ENCODE results near the gene PADI6.
A peak's percentile ranks its signal among the peaks of the same experiment; 100 is the strongest.

PADI6 gene

DNA sequence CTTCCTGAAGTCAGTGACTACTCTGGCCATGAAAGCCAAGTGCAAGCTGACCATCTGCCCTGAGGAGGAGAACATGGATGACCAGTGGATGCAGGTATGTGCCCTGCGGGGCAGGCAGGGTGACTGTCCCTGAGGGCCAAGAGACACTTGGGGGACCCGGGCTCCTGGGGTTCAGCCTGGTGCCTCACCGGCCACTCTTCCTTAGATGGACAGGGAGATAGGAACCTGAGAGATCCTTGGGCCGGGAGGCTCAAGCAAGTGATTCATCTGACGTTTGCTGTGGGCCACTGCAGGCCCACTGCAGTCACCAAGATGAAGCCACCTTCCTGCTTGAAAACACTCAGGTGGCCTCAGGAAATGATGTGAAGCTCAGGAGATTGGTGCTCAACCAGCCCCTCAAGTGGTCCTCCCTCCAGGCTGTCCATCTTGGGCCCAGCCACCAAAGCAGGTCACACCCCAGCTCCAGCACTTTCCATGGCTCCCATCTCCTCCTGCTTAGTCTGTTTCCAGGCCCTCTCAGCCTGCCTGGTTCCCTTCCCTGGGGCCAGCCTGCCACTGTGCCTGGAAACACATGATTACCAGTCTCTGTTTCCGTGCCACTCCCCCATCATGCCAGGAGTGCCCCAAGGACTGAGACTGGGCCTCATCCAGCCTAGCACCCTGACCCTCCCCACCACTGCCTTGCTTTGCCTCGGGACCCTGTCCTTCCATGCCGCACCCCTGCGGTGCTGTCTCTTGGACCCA, 25.8 kb upstream of the PADI6 start:
- CTCF ChIA-PET: no interaction called here
- no peaks in the 10 kb centered on the region for H3K36me3 ChIP-seq (ENCODE audit: control insufficient read depth in 2 of 2, insufficient read depth in 1 of 2, low read length in 2 of 2)

DNA sequence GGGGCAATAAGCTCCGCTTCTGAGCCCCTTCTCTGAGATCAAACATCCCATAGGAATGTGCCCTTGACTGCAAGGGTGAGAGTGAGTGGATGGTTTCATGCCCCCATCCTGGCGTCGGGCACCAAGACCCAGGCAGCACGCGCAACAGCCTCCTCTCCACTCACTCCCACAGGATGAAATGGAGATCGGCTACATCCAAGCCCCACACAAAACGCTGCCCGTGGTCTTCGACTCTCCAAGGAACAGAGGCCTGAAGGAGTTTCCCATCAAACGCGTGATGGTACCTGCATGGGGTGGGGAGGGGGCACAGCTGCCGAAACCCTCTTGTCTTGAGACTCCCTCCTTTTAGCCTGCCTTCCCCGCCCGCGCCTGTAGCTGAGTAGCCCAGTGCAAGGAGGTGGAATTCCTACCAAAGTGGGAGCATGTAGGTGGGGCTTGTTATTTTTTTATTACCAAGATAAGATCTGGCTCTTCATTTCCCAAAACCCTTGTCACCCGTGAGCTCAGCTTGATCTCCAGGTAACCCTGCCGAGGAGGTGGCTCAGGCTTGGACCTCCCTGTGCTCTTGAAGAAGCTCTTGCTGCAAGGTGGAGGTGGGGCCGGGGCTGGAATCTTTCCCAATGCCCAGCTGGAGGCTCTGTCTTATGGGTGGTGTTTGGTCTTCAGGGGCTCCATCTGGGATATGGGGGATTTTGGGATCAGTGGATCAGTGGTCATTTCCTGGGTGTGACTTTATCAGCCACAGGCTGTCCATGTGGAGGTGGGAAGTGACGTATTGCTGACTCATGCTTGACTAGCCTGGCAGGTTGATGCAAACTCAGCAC, 24.0 kb upstream of the PADI6 start:
- Histone ChIP-seq H3K4me3 (ENCODE audit: low read depth, low read length) (no peak overlapping the region), H3K4me1 (ENCODE audit: control insufficient read depth, insufficient read depth, low read length) (no peaks in the 10 kb centered on the region), H3K9me3 (ENCODE audit: control insufficient read depth, insufficient read depth, low read depth, low read length) (no peaks in the 10 kb centered on the region), H3K27ac (ENCODE audit: extremely low read depth, low read depth, low read length) (no peak overlapping the region), H3K36me3 (ENCODE audit: control insufficient read depth in 2 of 2, insufficient read depth in 1 of 2, low read length in 2 of 2) (no peaks in the 10 kb centered on the region)
- peak; percentile 93 for TF ChIP-seq ZFHX2 (tag by site-specific recombination; conservative IDR thresholded peaks at IDR 0.05)
- TF ChIP-seq ZNF148 (tag by site-specific recombination; IDR thresholded peaks at IDR 0.05; ENCODE audit: borderline replicate concordance): no peak
- no peak for TF ChIP-seq ZNF335 (tag by site-specific recombination; conservative IDR thresholded peaks at IDR 0.05)
- no peak for TF ChIP-seq ZSCAN16 (tag by site-specific recombination; IDR thresholded peaks at IDR 0.05)
- no peak for TF ChIP-seq ZNF214 (tag by site-specific recombination; IDR thresholded peaks at IDR 0.05; ENCODE audit: borderline replicate concordance)
- TF ChIP-seq ZNF16 (tag by site-specific recombination; IDR thresholded peaks at IDR 0.05; ENCODE audit: low read depth): no peak
- TF ChIP-seq PRDM1 (tag by site-specific recombination; IDR thresholded peaks at IDR 0.05): no peak
- peak; percentile 62 for TF ChIP-seq ZIC2 (tag by site-specific recombination; IDR thresholded peaks at IDR 0.05)
- TF ChIP-seq ZNF654 (tag by site-specific recombination; IDR thresholded peaks at IDR 0.05; ENCODE audit: low read depth): no peak
- peak; percentile 94 for TF ChIP-seq EGR2 (tag by site-specific recombination; IDR thresholded peaks at IDR 0.05; ENCODE audit: low read depth)
- TF ChIP-seq ZNF530 (tag by site-specific recombination; IDR thresholded peaks at IDR 0.05; ENCODE audit: low read depth): no peak
- no peak for TF ChIP-seq ZNF146 (tag by site-specific recombination; IDR thresholded peaks at IDR 0.05)
- TF ChIP-seq ZNF621 (tag by site-specific recombination; IDR thresholded peaks at IDR 0.05): no peak
- TF ChIP-seq ZNF174 (tag by site-specific recombination; IDR thresholded peaks at IDR 0.05): no peak
- TF ChIP-seq, protein P1, sequence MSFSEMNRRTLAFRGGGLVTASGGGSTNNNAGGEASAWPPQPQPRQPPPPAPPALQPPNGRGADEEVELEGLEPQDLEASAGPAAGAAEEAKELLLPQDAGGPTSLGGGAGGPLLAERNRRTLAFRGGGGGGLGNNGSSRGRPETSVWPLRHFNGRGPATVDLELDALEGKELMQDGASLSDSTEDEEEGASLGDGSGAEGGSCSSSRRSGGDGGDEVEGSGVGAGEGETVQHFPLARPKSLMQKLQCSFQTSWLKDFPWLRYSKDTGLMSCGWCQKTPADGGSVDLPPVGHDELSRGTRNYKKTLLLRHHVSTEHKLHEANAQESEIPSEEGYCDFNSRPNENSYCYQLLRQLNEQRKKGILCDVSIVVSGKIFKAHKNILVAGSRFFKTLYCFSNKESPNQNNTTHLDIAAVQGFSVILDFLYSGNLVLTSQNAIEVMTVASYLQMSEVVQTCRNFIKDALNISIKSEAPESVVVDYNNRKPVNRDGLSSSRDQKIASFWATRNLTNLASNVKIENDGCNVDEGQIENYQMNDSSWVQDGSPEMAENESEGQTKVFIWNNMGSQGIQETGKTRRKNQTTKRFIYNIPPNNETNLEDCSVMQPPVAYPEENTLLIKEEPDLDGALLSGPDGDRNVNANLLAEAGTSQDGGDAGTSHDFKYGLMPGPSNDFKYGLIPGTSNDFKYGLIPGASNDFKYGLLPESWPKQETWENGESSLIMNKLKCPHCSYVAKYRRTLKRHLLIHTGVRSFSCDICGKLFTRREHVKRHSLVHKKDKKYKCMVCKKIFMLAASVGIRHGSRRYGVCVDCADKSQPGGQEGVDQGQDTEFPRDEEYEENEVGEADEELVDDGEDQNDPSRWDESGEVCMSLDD (tag by site-specific recombination; IDR thresholded peaks at IDR 0.05): no peak
- 0 out of 2 replicates have a peak, but pooled peaks have one; percentile 33 for TF ChIP-seq GLIS1 (tag by site-specific recombination; IDR thresholded peaks at IDR 0.05)
- no peak for TF ChIP-seq ZNF510 (tag by site-specific recombination; IDR thresholded peaks at IDR 0.05; ENCODE audit: insufficient replicate concordance)
- TF ChIP-seq ZNF623 (tag by site-specific recombination; IDR thresholded peaks at IDR 0.05): no peak
- TF ChIP-seq ZNF639 (tag by site-specific recombination; IDR thresholded peaks at IDR 0.05): no peak
- TF ChIP-seq ZNF202 (tag by site-specific recombination; IDR thresholded peaks at IDR 0.05; ENCODE audit: borderline replicate concordance): no peak
- TF ChIP-seq, protein P2, sequence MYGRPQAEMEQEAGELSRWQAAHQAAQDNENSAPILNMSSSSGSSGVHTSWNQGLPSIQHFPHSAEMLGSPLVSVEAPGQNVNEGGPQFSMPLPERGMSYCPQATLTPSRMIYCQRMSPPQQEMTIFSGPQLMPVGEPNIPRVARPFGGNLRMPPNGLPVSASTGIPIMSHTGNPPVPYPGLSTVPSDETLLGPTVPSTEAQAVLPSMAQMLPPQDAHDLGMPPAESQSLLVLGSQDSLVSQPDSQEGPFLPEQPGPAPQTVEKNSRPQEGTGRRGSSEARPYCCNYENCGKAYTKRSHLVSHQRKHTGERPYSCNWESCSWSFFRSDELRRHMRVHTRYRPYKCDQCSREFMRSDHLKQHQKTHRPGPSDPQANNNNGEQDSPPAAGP (tag by site-specific recombination; IDR thresholded peaks at IDR 0.05): no peak
- no peak for TF ChIP-seq ZNF747 (tag by site-specific recombination; IDR thresholded peaks at IDR 0.05)
- ChIA-PET CTCF (interaction anchor here (0.6 to 0.7 kb wide), 2 partner anchors 14 to 39 kb away, joined by 3 to 5 read pairs; no protein-coding TSS in a partner anchor), POLR2A (no interaction called here)

More for the DNA sequence above, 25.8 kb upstream of the PADI6 start:
- POLR2A ChIA-PET: no interaction called here
- no peak overlapping the region for H3K4me3 ChIP-seq (ENCODE audit: low read depth, low read length)
- no peaks in the 10 kb centered on the region for H3K9me3 ChIP-seq (ENCODE audit: control insufficient read depth, insufficient read depth, low read depth, low read length)
- TF ChIP-seq ZNF16 (tag by site-specific recombination; IDR thresholded peaks at IDR 0.05; ENCODE audit: low read depth): peak; percentile 58; the same call in 1 of the 2 replicates
- TF ChIP-seq ZNF112 (tag by site-specific recombination; IDR thresholded peaks at IDR 0.05): no peak
- H3K27ac ChIP-seq (ENCODE audit: extremely low read depth, low read depth, low read length): no peak overlapping the region
- H3K4me1 ChIP-seq (ENCODE audit: control insufficient read depth, insufficient read depth, low read length): no peaks in the 10 kb centered on the region
